Karpas-422 (cell line): Measurements from ENCODE around the gene UVSSA. TPM values are rescaled to one million over a fixed set of nuclear protein-coding genes. Genes with fewer than 3 reads are reported as not detected.
"Not testable (repeated sequence)": the region's sequence is repeated elsewhere in the genome, so short reads cannot be mapped to it uniquely, and the experiment has no call there.

Experiments
- DNase-seq: peaks from one replicate; pipeline ENCODE4 v3.0.0-alpha.2; 2015
- H2AFZ ChIP-seq: fragments of 200-600 bp; sonication (generic); 2 replicates; pipeline ENCODE4 v1.6.1; 2014; ENCODE audit warnings: antibody characterized with exemption, low read length, mixed read lengths
- H3K27ac ChIP-seq: fragments of 200-600 bp; sonication (generic); 2 replicates; pipeline ENCODE4 v1.5.1; 2014; ENCODE audit warnings: mild to moderate bottlenecking, low read length, moderate library complexity
- H3K27me3 ChIP-seq: fragments of 200-600 bp; sonication (generic); 2 replicates; pipeline ENCODE4 v1.6.1; 2014; ENCODE audit warnings: low read length, mixed read lengths
- H3K36me3 ChIP-seq: fragments of 200-600 bp; sonication (generic); 2 replicates; pipeline ENCODE4 v1.6.1; 2014; ENCODE audit warnings: low read length, mixed read lengths; ENCODE audit not compliant: insufficient read depth
- H3K4me1 ChIP-seq: fragments of 200-600 bp; sonication (generic); 2 replicates; pipeline ENCODE4 v1.6.1; 2014; ENCODE audit warnings: mild to moderate bottlenecking, low read length, mixed read lengths
- H3K4me2 ChIP-seq: fragments of 200-600 bp; sonication (generic); 2 replicates; pipeline ENCODE4 v1.6.1; 2014; ENCODE audit warnings: low read length, low read depth, mild to moderate bottlenecking; ENCODE audit not compliant: poor library complexity, severe bottlenecking
- H3K4me3 ChIP-seq: fragments of 200-600 bp; sonication (generic); 2 replicates; pipeline ENCODE4 v1.5.1; 2014; ENCODE audit warnings: mild to moderate bottlenecking, antibody characterized with exemption, low read length, mixed read lengths
- H3K79me2 ChIP-seq: fragments of 200-600 bp; sonication (generic); 2 replicates; pipeline ENCODE4 v1.6.1; 2014; ENCODE audit warnings: mild to moderate bottlenecking, low read length, mixed read lengths
- H3K9ac ChIP-seq: fragments of 200-600 bp; sonication (generic); 2 replicates; pipeline ENCODE4 v1.6.0; 2014; ENCODE audit warnings: low read length
- H3K9me2 ChIP-seq: fragments of 200-600 bp; sonication (generic), shearing (Covaris generic); replicated peaks from 2 replicates; pipeline ENCODE4 v1.6.0; 2014; ENCODE audit warnings: mild to moderate bottlenecking, low read length, moderate library complexity; ENCODE audit not compliant: insufficient read depth
- H3K9me3 ChIP-seq: fragments of 300-700, 200-600 bp; sonication (generic); 2 replicates; pipeline ENCODE4 v1.6.1; 2014; ENCODE audit warnings: low read length, mixed read lengths
- H4K20me1 ChIP-seq: fragments of 200-600 bp; sonication (generic); 2 replicates; pipeline ENCODE4 v1.6.1; 2014; ENCODE audit warnings: mild to moderate bottlenecking, antibody characterized with exemption, low read length, low read depth; ENCODE audit not compliant: insufficient read depth
- total RNA-seq: library from RNA; depleted of rRNA; stranded (reverse); fragments of >200 nt; shearing (Covaris generic); gene quantifications from 2 replicates; pipeline ENCODE4 v1.2.3, GENCODE V29; 2014; ENCODE audit warnings: low replicate concordance

UVSSA gene
- total RNA-seq, 1 experiment from 2014 or later: 12.4 TPM

GRCh38 chr4:1393866-1394265 lies 46.9 kb downstream of the UVSSA start:
- Histone ChIP-seq H4K20me1 (no peaks in the 10 kb centered on the region), H3K27ac (no peak overlapping the region), H3K9ac (no peak overlapping the region), H3K9me2 (no peaks in the 10 kb centered on the region), H3K36me3 (peaks cover 51% of the 10 kb centered on the region), H3K27me3 (no peaks in the 10 kb centered on the region), H3K4me2 (no peak overlapping the region), H3K4me3 (no peak overlapping the region), H3K79me2 (no peaks in the 10 kb centered on the region), H3K4me1 (no peaks in the 10 kb centered on the region), H2AFZ (no peak overlapping the region), H3K9me3 (peaks cover 49% of the 10 kb centered on the region)
- DNase-seq: no peak

DNA sequence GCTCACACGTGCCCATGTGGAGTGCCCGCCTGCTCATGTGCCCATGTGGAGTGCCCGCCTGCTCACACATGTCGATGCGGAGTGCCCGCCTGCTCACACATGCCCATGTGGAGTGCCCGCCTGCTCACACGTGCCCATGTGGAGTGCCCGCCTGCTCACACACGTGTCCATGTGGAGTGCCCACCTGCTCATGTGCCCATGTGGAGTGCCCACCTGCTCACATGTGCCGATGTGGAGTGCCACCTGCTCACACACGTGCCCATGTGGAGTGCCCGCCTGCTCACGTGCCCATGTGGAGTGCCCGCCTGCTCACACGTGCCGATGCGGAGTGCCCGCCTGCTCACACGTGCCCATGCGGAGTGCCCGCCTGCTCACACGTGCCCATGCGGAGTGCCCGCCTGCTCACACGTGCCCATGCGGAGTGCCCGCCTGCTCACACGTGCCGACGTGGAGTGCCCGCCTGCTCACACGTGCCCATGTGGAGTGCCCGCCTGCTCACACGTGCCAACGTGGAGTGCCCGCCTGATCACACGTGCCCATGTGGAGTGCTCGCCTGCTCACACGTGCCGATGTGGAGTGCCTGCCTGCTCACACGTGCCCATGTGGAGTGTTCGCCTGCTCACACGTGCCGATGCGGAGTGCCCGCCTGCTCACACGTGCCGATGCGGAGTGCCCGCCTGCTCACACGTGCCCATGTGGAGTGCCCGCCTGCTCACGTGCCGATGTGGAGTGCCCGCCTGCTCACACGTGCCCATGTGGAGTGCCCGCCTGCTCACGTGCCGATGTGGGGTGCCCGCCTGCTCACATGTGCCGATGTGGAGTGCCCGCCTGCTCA lies 47.8 kb downstream of the UVSSA start:
- DNase-seq: not testable (repeated sequence)

DNA sequence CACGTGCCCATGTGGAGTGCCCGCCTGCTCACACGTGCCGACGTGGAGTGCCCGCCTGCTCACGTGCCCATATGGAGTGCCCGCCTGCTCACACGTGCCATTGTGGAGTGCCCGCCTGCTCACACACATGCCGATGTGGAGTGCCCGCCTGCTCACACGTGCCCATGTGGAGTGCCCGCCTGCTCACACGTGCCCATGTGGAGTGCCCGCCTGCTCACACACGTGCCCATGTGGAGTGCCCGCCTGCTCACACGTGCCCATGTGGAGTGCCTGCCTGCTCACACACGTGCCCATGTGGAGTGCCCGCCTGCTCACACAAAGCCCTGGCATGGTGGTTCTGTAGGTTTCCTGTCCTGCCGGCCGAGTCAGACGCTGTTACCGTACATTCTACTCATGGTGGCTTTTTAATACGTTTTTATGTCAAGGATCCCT lies 48.4 kb downstream of the UVSSA start:
- H3K27me3 ChIP-seq, DNase-seq, H3K79me2 ChIP-seq, H4K20me1 ChIP-seq, H3K4me3 ChIP-seq, H3K9ac ChIP-seq, H3K4me2 ChIP-seq, H3K4me1 ChIP-seq, H3K27ac ChIP-seq, H2AFZ ChIP-seq, H3K9me2 ChIP-seq: not testable (repeated sequence)
- H3K36me3 ChIP-seq: peaks cover 39% of the 10 kb centered on the region
- peaks cover 54% of the 10 kb centered on the region for H3K9me3 ChIP-seq

More for the DNA sequence above, 47.8 kb downstream of the UVSSA start:
- not testable (repeated sequence) for H3K4me3 ChIP-seq, H2AFZ ChIP-seq, H3K79me2 ChIP-seq, H3K27me3 ChIP-seq, H3K4me2 ChIP-seq, H3K27ac ChIP-seq, H3K9me2 ChIP-seq, H4K20me1 ChIP-seq, H3K4me1 ChIP-seq, H3K9ac ChIP-seq
- H3K36me3 ChIP-seq: peaks cover 43% of the 10 kb centered on the region
- H3K9me3 ChIP-seq: peaks cover 55% of the 10 kb centered on the region

DNA sequence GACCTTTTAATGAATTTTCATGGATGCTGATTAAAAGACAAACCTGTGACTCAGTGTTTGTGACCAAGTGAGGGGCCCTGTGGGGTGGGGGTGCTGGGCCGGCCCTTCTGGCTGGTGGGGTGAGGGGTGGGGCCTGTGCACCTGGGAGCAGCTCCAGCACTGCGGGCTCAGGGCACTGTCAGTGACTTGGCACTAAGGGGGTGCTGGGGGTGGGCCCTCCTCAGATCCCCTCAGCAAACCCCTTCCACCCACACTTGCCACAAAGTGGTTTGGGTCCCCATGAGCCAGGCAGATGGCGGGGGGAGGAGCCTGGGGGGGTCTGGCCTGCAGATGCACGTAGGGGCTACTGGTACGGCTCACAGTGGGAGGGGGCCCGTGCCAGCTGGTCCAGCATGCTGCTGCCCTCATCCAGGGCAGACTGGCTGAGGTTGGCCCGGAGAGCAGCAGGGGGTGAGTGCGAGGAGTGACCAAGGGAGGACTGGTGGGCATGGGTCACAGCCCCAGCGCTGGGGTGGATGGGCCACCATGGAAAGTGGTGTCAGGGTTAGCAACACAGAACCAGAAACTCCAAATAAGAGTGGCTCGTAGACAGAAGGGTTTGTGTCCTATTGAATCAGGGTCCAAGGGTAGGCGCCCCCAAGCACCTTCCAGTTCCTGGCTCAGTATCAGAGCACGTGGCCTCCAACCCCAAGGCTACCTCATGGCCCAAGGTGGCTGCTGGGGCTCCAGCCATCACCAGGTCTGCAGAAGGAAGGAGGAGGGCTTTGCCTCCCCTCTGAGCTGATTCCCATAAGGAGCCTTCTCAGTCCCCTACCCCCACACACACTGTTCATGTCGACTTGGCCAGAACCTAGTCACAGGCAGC lies 49.2 kb downstream of the UVSSA start:
- Histone ChIP-seq H3K36me3 (peaks cover 34% of the 10 kb centered on the region), H3K4me2 (no peak overlapping the region), H3K9ac (no peak overlapping the region), H3K4me1 (no peaks in the 10 kb centered on the region), H3K27me3 (no peaks in the 10 kb centered on the region), H3K4me3 (no peak overlapping the region), H2AFZ (no peak overlapping the region), H3K27ac (no peak overlapping the region), H3K9me3 (peaks cover 48% of the 10 kb centered on the region), H4K20me1 (no peaks in the 10 kb centered on the region), H3K9me2 (no peaks in the 10 kb centered on the region), H3K79me2 (no peaks in the 10 kb centered on the region)
- DNase-seq: no peak

GRCh38 chr4:1396806-1397455 lies 49.9 kb downstream of the UVSSA start:
- DNase-seq: no peak
- Histone ChIP-seq H3K4me2 (no peak overlapping the region), H3K36me3 (peaks cover 27% of the 10 kb centered on the region), H3K27ac (no peak overlapping the region), H3K4me1 (no peaks in the 10 kb centered on the region), H4K20me1 (no peaks in the 10 kb centered on the region), H3K4me3 (no peak overlapping the region), H3K9ac (no peak overlapping the region), H3K79me2 (no peaks in the 10 kb centered on the region), H3K9me2 (no peaks in the 10 kb centered on the region), H2AFZ (no peak overlapping the region), H3K9me3 (peaks cover 44% of the 10 kb centered on the region), H3K27me3 (no peaks in the 10 kb centered on the region)

GRCh38 chr4:1398681-1399507 lies 51.9 kb downstream of the UVSSA start:
- H3K9me3 ChIP-seq: peaks cover 31% of the 10 kb centered on the region; the same call in 1 of the 2 replicates
- H3K4me2 ChIP-seq: no peak overlapping the region
- H3K4me3 ChIP-seq: no peak overlapping the region

GRCh38 chr4:1399508-1400190 lies 52.6 kb downstream of the UVSSA start:
- Histone ChIP-seq H3K9ac (no peak overlapping the region), H3K4me2 (no peak overlapping the region), H3K4me3 (no peak overlapping the region), H3K9me3 (peaks cover 26% of the 10 kb centered on the region; the same call in 1 of the 2 replicates), H4K20me1 (no peaks in the 10 kb centered on the region), H3K4me1 (no peaks in the 10 kb centered on the region), H3K36me3 (no peaks in the 10 kb centered on the region), H3K27ac (no peak overlapping the region), H3K27me3 (no peaks in the 10 kb centered on the region), H3K9me2 (no peaks in the 10 kb centered on the region), H3K79me2 (no peaks in the 10 kb centered on the region), H2AFZ (no peak overlapping the region)
- DNase-seq: no peak

More at GRCh38 chr4:1398681-1399507, 51.9 kb downstream of the UVSSA start:
- Histone ChIP-seq H2AFZ (no peak overlapping the region), H3K27me3 (no peaks in the 10 kb centered on the region), H3K36me3 (peaks cover 7% of the 10 kb centered on the region), H3K9ac (no peak overlapping the region), H3K9me2 (no peaks in the 10 kb centered on the region), H3K79me2 (no peaks in the 10 kb centered on the region), H3K27ac (no peak overlapping the region), H3K4me1 (no peaks in the 10 kb centered on the region), H4K20me1 (no peaks in the 10 kb centered on the region)
- DNase-seq: no peak
